DOHH2 (cell line): Measurements from ENCODE around the gene DAAM1.

Source experiments
- H3F3A ChIP-seq: fragments of 200-600 bp; sonication (generic), shearing (Covaris generic); 2 replicates; pipeline ENCODE4 v1.6.0; 2016; ENCODE audit warnings: antibody characterized with exemption, mild to moderate bottlenecking; ENCODE audit not compliant: control insufficient read depth, insufficient read depth
- H3K27ac ChIP-seq: fragments of 200-600 bp; sonication (generic); 2 replicates; pipeline ENCODE4 v1.5.1; 2014; ENCODE audit warnings: low read depth, mild to moderate bottlenecking, low read length, moderate library complexity
- H3K27me3 ChIP-seq: fragments of 200-600 bp; sonication (generic); 2 replicates; pipeline ENCODE4 v1.6.1; 2014; ENCODE audit warnings: mild to moderate bottlenecking, low read length, mixed read lengths; ENCODE audit not compliant: control insufficient read depth
- H3K36me3 ChIP-seq: fragments of 200-600 bp; sonication (generic); 2 replicates; pipeline ENCODE4 v1.6.1; 2014; ENCODE audit warnings: mild to moderate bottlenecking, low read length, moderate library complexity, mixed read lengths; ENCODE audit not compliant: control insufficient read depth
- H3K4me1 ChIP-seq: fragments of 200-600 bp; sonication (generic); 2 replicates; pipeline ENCODE4 v1.6.1; 2014; ENCODE audit warnings: mild to moderate bottlenecking, low read length, mixed read lengths; ENCODE audit not compliant: control insufficient read depth
- H3K4me2 ChIP-seq: fragments of 200-600 bp; sonication (generic); 2 replicates; pipeline ENCODE4 v1.6.0; 2014; ENCODE audit warnings: mild to moderate bottlenecking, low read length, moderate library complexity
- H3K4me3 ChIP-seq: fragments of 200-600 bp; sonication (generic); 2 replicates; pipeline ENCODE4 v1.5.1; 2014; ENCODE audit warnings: mild to moderate bottlenecking, low read length, mixed read lengths
- H3K79me2 ChIP-seq: fragments of 200-600 bp; sonication (generic); 2 replicates; pipeline ENCODE4 v1.6.1; 2014; ENCODE audit warnings: mild to moderate bottlenecking, low read length, mixed read lengths; ENCODE audit not compliant: control insufficient read depth
- H3K9me2 ChIP-seq: fragments of 200-600 bp; sonication (generic); replicated peaks from 2 replicates; pipeline ENCODE4 v1.6.1; 2014; ENCODE audit warnings: mild to moderate bottlenecking, low read length, mixed read lengths; ENCODE audit not compliant: control insufficient read depth
- H3K9me3 ChIP-seq: fragments of 200-600 bp; sonication (generic); 2 replicates; pipeline ENCODE4 v1.6.1; 2014; ENCODE audit warnings: antibody characterized with exemption, low read length, mixed read lengths; ENCODE audit not compliant: control insufficient read depth, insufficient read depth
- H4K20me1 ChIP-seq: fragments of 200-600 bp; sonication (generic); 2 replicates; pipeline ENCODE4 v1.6.0; 2014; ENCODE audit warnings: low read depth, mild to moderate bottlenecking, antibody characterized with exemption, low read length, moderate library complexity; ENCODE audit not compliant: control insufficient read depth, insufficient read depth
- EZH2phosphoT487 ChIP-seq: fragments of 200-600 bp; sonication (generic); IDR thresholded peaks from 2 replicates; pipeline ENCODE4 v1.6.1; 2017; ENCODE audit warnings: borderline replicate concordance, mild to moderate bottlenecking, antibody characterized with exemption, low read length, moderate library complexity, mixed read lengths
- TF ChIP-seq, protein P1 (sequence below): fragments of 200-600 bp; sonication (generic); IDR thresholded peaks from one replicate; pipeline ENCODE4 v1.5.1; 2014; ENCODE audit warnings: antibody characterized with exemption, mild to moderate bottlenecking, low read depth, low read length; ENCODE audit not compliant: poor library complexity, severe bottlenecking

The DAAM1 gene

DNA sequence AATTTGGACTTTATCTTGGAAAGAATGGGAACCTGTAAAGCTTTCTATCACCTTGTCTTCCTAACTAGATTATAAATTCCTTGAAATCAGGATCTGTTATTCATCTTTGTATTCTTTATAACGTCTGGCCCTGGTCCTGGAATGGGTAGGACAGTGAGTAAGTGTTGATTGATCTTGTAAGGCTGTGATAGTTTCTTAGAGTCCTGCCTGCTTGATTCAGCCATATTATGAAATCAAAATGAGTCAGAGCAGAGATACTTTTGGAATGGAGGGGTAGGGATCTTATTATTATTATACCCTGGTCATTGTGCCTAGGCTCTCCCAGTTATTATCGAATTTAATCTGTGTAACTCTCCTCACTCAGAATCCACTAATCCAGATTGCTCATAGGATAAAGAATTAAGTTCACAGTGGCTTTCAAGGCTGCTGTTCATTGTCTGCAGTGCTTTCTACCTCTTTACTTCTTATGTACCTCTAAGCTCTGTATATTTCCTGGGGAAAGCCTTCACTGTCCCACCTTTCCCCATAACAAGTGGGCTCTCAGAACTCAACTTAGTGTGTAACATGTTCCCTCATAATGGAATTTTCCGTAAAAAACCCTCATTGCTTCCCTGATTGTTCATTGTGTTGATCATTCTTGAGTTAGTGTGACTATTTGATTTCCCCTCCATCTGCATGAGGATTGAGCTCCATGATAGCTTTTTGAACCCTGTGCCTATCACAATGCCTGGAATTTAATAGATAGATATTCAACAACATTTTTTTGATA, 93.3 kb downstream of the DAAM1 start:
- H3K4me3 ChIP-seq = no peak overlapping the region
- peaks cover 34% of the 10 kb centered on the region for H3K36me3 ChIP-seq
- no peak overlapping the region for H3K4me2 ChIP-seq
- TF ChIP-seq EZH2phosphoT487 = no peak
- TF ChIP-seq, protein P1, sequence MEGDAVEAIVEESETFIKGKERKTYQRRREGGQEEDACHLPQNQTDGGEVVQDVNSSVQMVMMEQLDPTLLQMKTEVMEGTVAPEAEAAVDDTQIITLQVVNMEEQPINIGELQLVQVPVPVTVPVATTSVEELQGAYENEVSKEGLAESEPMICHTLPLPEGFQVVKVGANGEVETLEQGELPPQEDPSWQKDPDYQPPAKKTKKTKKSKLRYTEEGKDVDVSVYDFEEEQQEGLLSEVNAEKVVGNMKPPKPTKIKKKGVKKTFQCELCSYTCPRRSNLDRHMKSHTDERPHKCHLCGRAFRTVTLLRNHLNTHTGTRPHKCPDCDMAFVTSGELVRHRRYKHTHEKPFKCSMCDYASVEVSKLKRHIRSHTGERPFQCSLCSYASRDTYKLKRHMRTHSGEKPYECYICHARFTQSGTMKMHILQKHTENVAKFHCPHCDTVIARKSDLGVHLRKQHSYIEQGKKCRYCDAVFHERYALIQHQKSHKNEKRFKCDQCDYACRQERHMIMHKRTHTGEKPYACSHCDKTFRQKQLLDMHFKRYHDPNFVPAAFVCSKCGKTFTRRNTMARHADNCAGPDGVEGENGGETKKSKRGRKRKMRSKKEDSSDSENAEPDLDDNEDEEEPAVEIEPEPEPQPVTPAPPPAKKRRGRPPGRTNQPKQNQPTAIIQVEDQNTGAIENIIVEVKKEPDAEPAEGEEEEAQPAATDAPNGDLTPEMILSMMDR = no peak
- no peaks in the 10 kb centered on the region for H3F3A ChIP-seq
- H3K27me3 ChIP-seq = no peaks in the 10 kb centered on the region
- no peaks in the 10 kb centered on the region for H3K4me1 ChIP-seq
- H3K27ac ChIP-seq = no peak overlapping the region
- no peaks in the 10 kb centered on the region for H4K20me1 ChIP-seq
- H3K9me2 ChIP-seq = no peaks in the 10 kb centered on the region
- H3K79me2 ChIP-seq = no peaks in the 10 kb centered on the region
- 0 out of 2 replicates have a peak, but pooled peaks cover 3% of the 10 kb centered on the region for H3K9me3 ChIP-seq

DNA sequence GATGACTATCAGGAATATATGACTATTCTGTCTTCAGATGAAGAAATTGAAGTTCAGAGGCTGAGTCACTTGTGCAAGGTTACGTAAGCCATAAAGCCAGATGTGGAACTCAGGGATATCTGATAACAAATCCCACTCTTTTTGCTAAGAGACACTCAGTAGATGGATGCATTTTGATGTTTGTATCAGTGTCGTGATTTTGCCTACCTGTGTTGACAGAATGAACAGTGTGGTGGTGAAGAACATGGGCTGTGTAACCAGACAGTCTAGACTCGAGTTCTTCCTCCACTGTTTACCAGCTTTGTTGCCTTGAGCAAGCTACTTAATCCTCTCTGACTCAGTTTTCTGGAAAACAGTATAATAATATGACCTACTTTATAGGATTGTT, 93.9 kb downstream of the DAAM1 start:
- Histone ChIP-seq H3K36me3 (peaks cover 34% of the 10 kb centered on the region), H3F3A (no peaks in the 10 kb centered on the region), H3K9me2 (no peaks in the 10 kb centered on the region), H3K4me1 (no peaks in the 10 kb centered on the region), H3K9me3 (0 out of 2 replicates have a peak, but pooled peaks cover 3% of the 10 kb centered on the region), H3K79me2 (no peaks in the 10 kb centered on the region), H3K27ac (no peak overlapping the region), H3K27me3 (no peaks in the 10 kb centered on the region), H4K20me1 (no peaks in the 10 kb centered on the region), H3K4me3 (no peak overlapping the region), H3K4me2 (no peak overlapping the region)
- TF ChIP-seq, protein P1 = no peak
- no peak for TF ChIP-seq EZH2phosphoT487

DNA sequence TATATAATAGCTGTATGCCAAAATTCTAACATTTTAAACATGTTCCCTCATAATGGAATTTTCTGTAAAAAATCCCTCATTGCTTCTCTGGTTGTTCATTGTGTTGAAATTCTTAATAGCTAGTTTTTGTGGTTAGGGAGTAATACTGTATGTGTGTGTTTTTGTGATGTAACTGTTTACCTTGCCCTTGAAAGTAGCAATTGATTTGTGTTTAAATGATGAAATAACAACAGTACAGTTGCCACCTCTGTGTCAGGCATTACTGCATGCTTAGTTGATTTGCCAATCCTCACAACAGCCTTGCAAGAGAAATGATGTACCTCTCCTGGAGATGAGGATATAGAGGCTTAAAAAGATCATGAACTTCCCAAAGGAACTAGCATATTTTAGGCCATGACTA, 94.9 kb downstream of the DAAM1 start:
- TF ChIP-seq, protein P1 = no peak
- no peak for TF ChIP-seq EZH2phosphoT487
- 0 out of 2 replicates have a peak, but pooled peaks cover 3% of the 10 kb centered on the region for H3K9me3 ChIP-seq

More for the DNA sequence above, 94.9 kb downstream of the DAAM1 start:
- Histone ChIP-seq H3F3A (no peaks in the 10 kb centered on the region), H4K20me1 (no peaks in the 10 kb centered on the region), H3K4me1 (peaks cover 5% of the 10 kb centered on the region), H3K36me3 (peaks cover 34% of the 10 kb centered on the region), H3K27me3 (no peaks in the 10 kb centered on the region), H3K79me2 (no peaks in the 10 kb centered on the region), H3K27ac (no peak overlapping the region), H3K4me3 (no peak overlapping the region), H3K4me2 (no peak overlapping the region), H3K9me2 (no peaks in the 10 kb centered on the region)
